K562 (cell line): ENCODE data around the gene BCAS1. TPM values are rescaled to one million over a fixed set of nuclear protein-coding genes. Genes with fewer than 3 reads are reported as not detected.

Experiments used
- ATAC-seq: fragments of 200-7000 bp; cut with Tn5 transposase; 3 replicates; pipeline ENCODE4 v1.9.1; 2020; ENCODE audit warnings: moderate library complexity
- BruUV-seq: library from RNA; stranded (reverse); fragments of 400-500 nt; replicated peaks from 2 replicates; lab custom pipeline; 2021; lab: Mats Ljungman, UMichigan
- CTCF ChIA-PET: fragments of 300-600 bp; formaldehyde crosslinking; extraction: SDS; loops from one replicate; lab custom pipeline; 2021; ENCODE audit warnings: low intra/inter-chr PET ratio; lab: Yijun Ruan, JAX
- POLR2A ChIA-PET: fragments of 300-600, 350-650 bp; sonication (Branson Sonifier 250); formaldehyde crosslinking; extraction: SDS; loops from one replicate; lab custom pipeline; 2021; ENCODE audit warnings: antibody characterized with exemption, inconsistent platforms; lab: Yijun Ruan, JAX
- DNase-seq, 4 experiments: peaks; one replicate each; pipeline versions ENCODE4 v3.0.0 to v3.0.0-alpha.2; 2011 to 2018; ENCODE audit warnings: low spot score in 3 of 4, mixed read lengths in 3 of 4; ENCODE audit errors: extremely low read depth in 1 of 4
- FAIRE-seq: peaks from 2 replicates; lab custom pipeline; 2011; peaks lifted over from hg19 to GRCh38; lab: Jason Lieb, UNC
- H2AFZ ChIP-seq: 2 replicates; pipeline ENCODE4 v1.6.0; 2011; ENCODE audit warnings: low read depth, low read length, control low read depth, inconsistent platforms
- H3K27ac ChIP-seq: fragments of 200-600 bp; 3 replicates; pipeline ENCODE4 v1.8.0; 2011; ENCODE audit warnings: low read depth, mild to moderate bottlenecking, control low read depth, inconsistent platforms, low read length, moderate library complexity, mixed read lengths; ENCODE audit errors: extremely low read depth
- H3K27me3 ChIP-seq, 2 experiments: fragments of 300-600 bp in 1 of 2; 2 replicates in 1 of 2; 3 replicates in 1 of 2; pipeline versions ENCODE4 v1.6.0 to v1.8.0; 2011; ENCODE audit warnings: inconsistent platforms in 2 of 2, low read length in 2 of 2, mild to moderate bottlenecking in 1 of 2, mixed read lengths in 1 of 2, moderate library complexity in 1 of 2; ENCODE audit not compliant: control insufficient read depth in 2 of 2, insufficient read depth in 2 of 2
- H3K36me3 ChIP-seq: fragments of 300-600 bp; 3 replicates; pipeline ENCODE4 v1.8.0; 2011; ENCODE audit warnings: mild to moderate bottlenecking, low read length, inconsistent platforms; ENCODE audit not compliant: control insufficient read depth, insufficient read depth
- H3K4me1 ChIP-seq, 2 experiments: fragments of 200-600 bp in 1 of 2; replicated peaks in 1 of 2; 2 replicates in 1 of 2; 3 replicates in 1 of 2; pipeline versions ENCODE4 v1.5.1 to v1.8.0; 2011; ENCODE audit warnings: inconsistent platforms in 2 of 2, low read length in 2 of 2, mild to moderate bottlenecking in 1 of 2, mixed read lengths in 1 of 2, moderate library complexity in 1 of 2; ENCODE audit not compliant: control insufficient read depth in 2 of 2, insufficient read depth in 2 of 2
- H3K4me2 ChIP-seq: 2 replicates; pipeline ENCODE4 v1.6.1; 2011; ENCODE audit warnings: low read length, control low read depth, inconsistent platforms, mixed read lengths; ENCODE audit not compliant: insufficient read depth
- H3K4me3 ChIP-seq: fragments of 200-600 bp; sonication (generic), shearing (Covaris generic); 2 replicates; pipeline ENCODE4 v1.5.1; 2016; ENCODE audit warnings: control low read depth, inconsistent platforms
- H3K79me2 ChIP-seq: fragments of 200-600 bp; 3 replicates; pipeline ENCODE4 v1.8.0; 2011; ENCODE audit warnings: low read length, inconsistent platforms; ENCODE audit not compliant: control insufficient read depth, insufficient read depth
- H3K9ac ChIP-seq, 2 experiments: 2 replicates each; pipeline versions ENCODE4 v1.6.0 to v1.6.1; 2011; ENCODE audit warnings: low read depth in 2 of 2, low read length in 2 of 2, control low read depth in 1 of 2, inconsistent platforms in 1 of 2, mild to moderate bottlenecking in 1 of 2, mixed read lengths in 1 of 2; ENCODE audit not compliant: insufficient read depth in 1 of 2
- H3K9me1 ChIP-seq: one replicate; pipeline ENCODE4 v1.6.0; 2011; ENCODE audit warnings: inconsistent platforms, mild to moderate bottlenecking, low read length, moderate library complexity; ENCODE audit not compliant: control insufficient read depth, insufficient read depth
- H3K9me3 ChIP-seq: replicated peaks from 2 replicates; pipeline ENCODE4 v1.5.1; 2011; ENCODE audit warnings: low read depth, low read length, inconsistent platforms; ENCODE audit not compliant: control insufficient read depth, insufficient read depth
- H4K20me1 ChIP-seq: replicated peaks from 2 replicates; pipeline ENCODE4 v1.6.1; 2011; ENCODE audit warnings: low read length, inconsistent platforms, mixed read lengths; ENCODE audit not compliant: control insufficient read depth, insufficient read depth
- CBX2 ChIP-seq: fragments of 200-600 bp; sonication (generic); IDR thresholded peaks from one replicate; pipeline ENCODE4 v1.6.1; 2012; ENCODE audit warnings: mild to moderate bottlenecking, low read length, inconsistent platforms; ENCODE audit not compliant: insufficient read depth, poor library complexity, severe bottlenecking
- FOXM1 ChIP-seq, 2 experiments: fragments of 450-650 bp in 1 of 2; sonication (generic) in 1 of 2; formaldehyde crosslinking in 1 of 2; IDR thresholded peaks; 2 replicates each; pipeline versions ENCODE4 v1.6.1 to v1.9.0; 2017 to 2022; ENCODE audit warnings: low read depth in 2 of 2, mild to moderate bottlenecking in 2 of 2, missing genetic modification reagents in 1 of 2, moderate library complexity in 1 of 2
- MECOM ChIP-seq: fragments of 250-450 bp; sonication (Bioruptor Pico); IDR thresholded peaks from 2 replicates; pipeline ENCODE4 v1.8.0; 2022; ENCODE audit warnings: inconsistent platforms
- NCOA6 ChIP-seq: fragments of 450-650 bp; IDR thresholded peaks from 2 replicates; pipeline ENCODE4 v1.6.1; 2017; ENCODE audit warnings: mild to moderate bottlenecking
- WGBS: fragments of 100-300 bp; shearing (Covaris generic); methylation state at CpG from one replicate; pipeline ENCODE4 v1.1.6; 2016; ENCODE audit warnings: low coverage, mixed read lengths; ENCODE audit not compliant: insufficient coverage; ENCODE audit errors: missing lambda C conversion rate; 5-methylcytosine and 5-hydroxymethylcytosine counted together
- in situ Hi-C: fragments of 300-500 bp; cut with MboI; formaldehyde crosslinking; loops from 4 replicates; pipeline ENCODE4 v1.15.0; 2018; ENCODE audit warnings: inconsistent platforms, mixed read lengths
- intact Hi-C: fragments of 100-400 bp; cut with micrococcal nuclease; formaldehyde crosslinking; loops from 2 replicates; pipeline ENCODE4 v1.14.2; 2022
- polyA plus RNA-seq, 8 experiments: library from polyadenylated mRNA; depleted of rRNA in 4 of 8; stranded (reverse) in 5 of 8; unstranded in 3 of 8; fragments of >200 nt; fragmentation: Nextera tagmentation in 2 of 8; fragmentation: Illumina TruSeq in 1 of 8; extraction: Ambion mirVana in 2 of 8; extraction: Trizol in 1 of 8; gene quantifications; 2 replicates each; pipeline versions ENCODE4 v1.2.1 to v1.2.3, GENCODE V29; 2011 to 2014; ENCODE audit warnings: inconsistent platforms in 1 of 8, missing spikeins in 1 of 8
- total RNA-seq, 7 experiments: library from RNA; depleted of rRNA in 6 of 7; stranded (reverse); fragments of >200 nt in 6 of 7; fragmentation: Illumina TruSeq in 2 of 7; extraction: Trizol in 2 of 7; gene quantifications; 2 replicates each; pipeline versions ENCODE4 v1.2.1 to v1.2.3, GENCODE V29; 2011 to 2021; ENCODE audit warnings: low replicate concordance in 1 of 7
- TF ChIP-seq, protein P1 (sequence below): fragments of 450-650 bp; formaldehyde crosslinking; IDR thresholded peaks from 2 replicates; pipeline ENCODE4 v1.4.0; 2020; ENCODE audit warnings: mild to moderate bottlenecking
- TF ChIP-seq, protein P2 (sequence below), 3 experiments: fragments of 200-800 bp in 1 of 3; fragments of 250-450 bp in 1 of 3; fragments of 450-650 bp in 1 of 3; sonication (Bioruptor Pico) in 1 of 3; sonication (Bioruptor generic) in 1 of 3; formaldehyde crosslinking in 1 of 3; IDR thresholded peaks; 2 replicates each; pipeline versions ENCODE4 v1.6.1 to v1.8.0; 2016 to 2022; ENCODE audit warnings: mild to moderate bottlenecking in 2 of 3, missing genetic modification characterization in 2 of 3, missing compliant biosample characterization in 1 of 3, moderate library complexity in 1 of 3
- TF ChIP-seq, protein P3 (sequence below), 2 experiments: fragments of 450-650 bp in 1 of 2; IDR thresholded peaks; 2 replicates each; pipeline ENCODE4 v1.6.1; 2011 to 2017; ENCODE audit warnings: low read depth in 2 of 2, antibody characterized with exemption in 1 of 2, borderline replicate concordance in 1 of 2, low read length in 1 of 2, mild to moderate bottlenecking in 1 of 2, mixed read lengths in 1 of 2; ENCODE audit not compliant: control insufficient read depth in 1 of 2

BCAS1 gene
- total and polyA plus RNA-seq, 9 of the 15 experiments (the other 6 are each of a cell fraction or from before 2014, with no cell fraction given), result 0.18 to 2.3 (median 0.93) TPM

DNA sequence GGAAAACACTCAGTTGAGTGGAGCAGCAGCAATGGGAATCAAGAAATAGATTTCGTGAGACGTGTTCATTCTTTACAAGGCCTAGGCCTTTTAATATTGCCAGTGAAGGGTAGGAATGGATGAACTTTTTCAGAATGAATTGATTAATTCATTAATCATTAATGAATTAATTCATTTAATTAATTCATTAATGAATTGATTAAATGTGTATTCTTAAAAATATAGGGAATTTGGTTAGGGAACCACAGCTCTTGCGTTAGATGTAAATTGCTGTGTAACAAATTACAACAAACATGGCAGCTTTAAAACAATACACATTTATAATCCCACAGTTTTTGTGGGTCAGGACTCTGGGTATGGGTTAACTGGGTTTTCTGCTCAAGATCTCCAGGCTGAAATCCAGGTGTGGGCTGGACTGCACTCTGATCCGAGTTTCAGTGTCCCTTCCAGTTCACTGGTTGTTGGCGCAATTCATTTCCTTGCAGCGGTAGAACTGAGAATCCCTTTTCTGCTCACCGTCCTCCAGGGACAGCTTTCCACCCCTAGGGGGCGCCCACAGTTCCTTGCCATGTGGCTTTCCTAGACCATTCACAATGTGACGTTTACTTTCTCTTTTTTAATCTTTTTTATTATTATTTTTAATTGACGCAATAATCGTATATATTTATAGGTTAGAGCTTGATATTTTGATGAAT lies 32.8 kb upstream of the BCAS1 start (continued):
- TF ChIP-seq, protein P1, sequence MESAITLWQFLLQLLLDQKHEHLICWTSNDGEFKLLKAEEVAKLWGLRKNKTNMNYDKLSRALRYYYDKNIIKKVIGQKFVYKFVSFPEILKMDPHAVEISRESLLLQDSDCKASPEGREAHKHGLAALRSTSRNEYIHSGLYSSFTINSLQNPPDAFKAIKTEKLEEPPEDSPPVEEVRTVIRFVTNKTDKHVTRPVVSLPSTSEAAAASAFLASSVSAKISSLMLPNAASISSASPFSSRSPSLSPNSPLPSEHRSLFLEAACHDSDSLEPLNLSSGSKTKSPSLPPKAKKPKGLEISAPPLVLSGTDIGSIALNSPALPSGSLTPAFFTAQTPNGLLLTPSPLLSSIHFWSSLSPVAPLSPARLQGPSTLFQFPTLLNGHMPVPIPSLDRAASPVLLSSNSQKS (CRISPR knock-in tag), result no peak
- no peak for TF ChIP-seq NCOA6
- TF ChIP-seq CBX2, result no peak

DNA sequence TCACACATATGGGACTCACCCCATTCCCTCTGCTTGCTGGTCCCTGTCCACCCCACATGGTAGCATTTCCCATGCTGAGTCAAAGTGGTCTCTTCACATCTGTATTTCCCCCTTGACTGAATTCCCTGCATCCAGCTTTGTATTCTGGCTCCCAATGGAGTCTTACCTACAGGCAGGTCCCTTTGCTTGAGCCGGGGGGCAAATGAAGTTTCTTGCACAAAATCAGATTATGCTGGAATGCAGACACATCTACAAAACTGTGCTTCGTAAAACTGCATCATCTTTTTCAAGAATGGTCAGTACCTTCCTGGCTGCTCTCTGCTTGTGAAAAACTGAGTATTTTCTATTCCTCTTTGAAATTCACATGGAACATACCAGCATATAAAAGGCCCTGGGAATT lies 32.1 kb upstream of the BCAS1 start:
- Histone ChIP-seq H3K4me2 (no peak overlapping the region), H3K79me2 (no peaks in the 10 kb centered on the region), H3K4me1 (no peaks in the 10 kb centered on the region; a peak in 1 of 5 replicates), H2AFZ (no peak overlapping the region), H3K27me3 (no peaks in the 10 kb centered on the region), H3K4me3 (no peak overlapping the region), H3K36me3 (no peaks in the 10 kb centered on the region), H3K9me1 (no peaks in the 10 kb centered on the region), H4K20me1 (no peaks in the 10 kb centered on the region), H3K9me3 (no peaks in the 10 kb centered on the region), H3K9ac (no peak overlapping the region), H3K27ac (no peak overlapping the region)
- intact Hi-C loops (loop anchor here (2.0 kb wide), 1 partner anchor 544 kb away; no protein-coding TSS in a partner anchor), in situ Hi-C loops (loop anchor here (5.0 kb wide), 1 partner anchor 95 kb away; no protein-coding TSS in a partner anchor)
- ChIA-PET CTCF (interaction anchor here (1.8 kb wide), 1 partner anchor 97 kb away, joined by 5 read pairs; no protein-coding TSS in a partner anchor), POLR2A (interaction anchor here (0.7 kb wide), 1 partner anchor 145 kb away, joined by 3 read pairs; no protein-coding TSS in a partner anchor)
- BruUV-seq, result no TSS peak
- no peak for ATAC-seq
- 27% methylated on average over 2 of the region's 2 CpGs for WGBS
- FAIRE-seq, result no peak
- TF ChIP-seq MECOM (no peak), FOXM1 (IDR thresholded peaks at IDR 0.05; ENCODE audit: low read depth) (no peak), FOXM1 (CRISPR knock-in tag; IDR thresholded peaks at IDR 0.05; ENCODE audit: low read depth) (no peak)
- TF ChIP-seq, protein P2, sequence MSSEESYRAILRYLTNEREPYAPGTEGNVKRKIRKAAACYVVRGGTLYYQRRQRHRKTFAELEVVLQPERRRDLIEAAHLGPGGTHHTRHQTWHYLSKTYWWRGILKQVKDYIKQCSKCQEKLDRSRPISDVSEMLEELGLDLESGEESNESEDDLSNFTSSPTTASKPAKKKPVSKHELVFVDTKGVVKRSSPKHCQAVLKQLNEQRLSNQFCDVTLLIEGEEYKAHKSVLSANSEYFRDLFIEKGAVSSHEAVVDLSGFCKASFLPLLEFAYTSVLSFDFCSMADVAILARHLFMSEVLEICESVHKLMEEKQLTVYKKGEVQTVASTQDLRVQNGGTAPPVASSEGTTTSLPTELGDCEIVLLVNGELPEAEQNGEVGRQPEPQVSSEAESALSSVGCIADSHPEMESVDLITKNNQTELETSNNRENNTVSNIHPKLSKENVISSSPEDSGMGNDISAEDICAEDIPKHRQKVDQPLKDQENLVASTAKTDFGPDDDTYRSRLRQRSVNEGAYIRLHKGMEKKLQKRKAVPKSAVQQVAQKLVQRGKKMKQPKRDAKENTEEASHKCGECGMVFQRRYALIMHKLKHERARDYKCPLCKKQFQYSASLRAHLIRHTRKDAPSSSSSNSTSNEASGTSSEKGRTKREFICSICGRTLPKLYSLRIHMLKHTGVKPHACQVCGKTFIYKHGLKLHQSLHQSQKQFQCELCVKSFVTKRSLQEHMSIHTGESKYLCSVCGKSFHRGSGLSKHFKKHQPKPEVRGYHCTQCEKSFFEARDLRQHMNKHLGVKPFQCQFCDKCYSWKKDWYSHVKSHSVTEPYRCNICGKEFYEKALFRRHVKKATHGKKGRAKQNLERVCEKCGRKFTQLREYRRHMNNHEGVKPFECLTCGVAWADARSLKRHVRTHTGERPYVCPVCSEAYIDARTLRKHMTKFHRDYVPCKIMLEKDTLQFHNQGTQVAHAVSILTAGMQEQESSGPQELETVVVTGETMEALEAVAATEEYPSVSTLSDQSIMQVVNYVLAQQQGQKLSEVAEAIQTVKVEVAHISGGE (CRISPR knock-in tag; IDR thresholded peaks at IDR 0.05), result peak in 1 of 3 experiments; percentile 59; a peak in 2 of 6 replicates
- TF ChIP-seq, protein P3, sequence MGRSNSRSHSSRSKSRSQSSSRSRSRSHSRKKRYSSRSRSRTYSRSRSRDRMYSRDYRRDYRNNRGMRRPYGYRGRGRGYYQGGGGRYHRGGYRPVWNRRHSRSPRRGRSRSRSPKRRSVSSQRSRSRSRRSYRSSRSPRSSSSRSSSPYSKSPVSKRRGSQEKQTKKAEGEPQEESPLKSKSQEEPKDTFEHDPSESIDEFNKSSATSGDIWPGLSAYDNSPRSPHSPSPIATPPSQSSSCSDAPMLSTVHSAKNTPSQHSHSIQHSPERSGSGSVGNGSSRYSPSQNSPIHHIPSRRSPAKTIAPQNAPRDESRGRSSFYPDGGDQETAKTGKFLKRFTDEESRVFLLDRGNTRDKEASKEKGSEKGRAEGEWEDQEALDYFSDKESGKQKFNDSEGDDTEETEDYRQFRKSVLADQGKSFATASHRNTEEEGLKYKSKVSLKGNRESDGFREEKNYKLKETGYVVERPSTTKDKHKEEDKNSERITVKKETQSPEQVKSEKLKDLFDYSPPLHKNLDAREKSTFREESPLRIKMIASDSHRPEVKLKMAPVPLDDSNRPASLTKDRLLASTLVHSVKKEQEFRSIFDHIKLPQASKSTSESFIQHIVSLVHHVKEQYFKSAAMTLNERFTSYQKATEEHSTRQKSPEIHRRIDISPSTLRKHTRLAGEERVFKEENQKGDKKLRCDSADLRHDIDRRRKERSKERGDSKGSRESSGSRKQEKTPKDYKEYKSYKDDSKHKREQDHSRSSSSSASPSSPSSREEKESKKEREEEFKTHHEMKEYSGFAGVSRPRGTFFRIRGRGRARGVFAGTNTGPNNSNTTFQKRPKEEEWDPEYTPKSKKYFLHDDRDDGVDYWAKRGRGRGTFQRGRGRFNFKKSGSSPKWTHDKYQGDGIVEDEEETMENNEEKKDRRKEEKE (IDR thresholded peaks at IDR 0.05; ENCODE audit: borderline replicate concordance in 1 of 2, control insufficient read depth in 1 of 2, low read depth in 2 of 2, low read length in 1 of 2), result 0 out of 4 replicates have a peak, but pooled peaks of 1 of the 2 experiments have one; percentile 17
- DNase-seq, result no peak
